GM12873 (cell line): Measurements from ENCODE around the gene GJB6.

ENCODE experiments used
- CTCF ChIP-seq: IDR thresholded peaks from 2 replicates; pipeline ENCODE4 v1.5.1; 2012; ENCODE audit warnings: low read depth, mild to moderate bottlenecking, moderate library complexity, low read length, control low read depth; ENCODE audit not compliant: insufficient read depth; ENCODE audit errors: missing control alignments

GJB6 gene

GRCh38 chr13:20221772-20222171 lies 10.3 kb downstream of the GJB6 start:
- no peak for TF ChIP-seq CTCF

GRCh38 chr13:20219577-20219976 lies 12.5 kb downstream of the GJB6 start:
- no peak for TF ChIP-seq CTCF

- TF ChIP-seq CTCF: no peak
These were observed 15.0 kb downstream of the GJB6 start for GRCh38 chr13:20217168-20217567.

GRCh38 chr13:20209948-20210347 lies 22.2 kb downstream of the GJB6 start:
- no peak for TF ChIP-seq CTCF

GRCh38 chr13:20206698-20207235 lies 25.4 kb downstream of the GJB6 start:
- no peak for TF ChIP-seq CTCF

- no peak for TF ChIP-seq CTCF
These were observed 25.9 kb downstream of the GJB6 start for GRCh38 chr13:20206065-20206697.

- TF ChIP-seq CTCF: no peak
These were observed 33.3 kb downstream of the GJB6 start for GRCh38 chr13:20198781-20199180.
